BE2C (cell line): ENCODE results near the gene LIN37.

Experiments
- DNase-seq: peaks from one replicate; pipeline ENCODE4 v3.0.0-alpha.2; 2020
- H3K27me3 ChIP-seq: fragments of 250-450 bp; sonication (Bioruptor Pico); 2 replicates; pipeline ENCODE4 v1.5.1; 2020; ENCODE audit warnings: mild to moderate bottlenecking
- H3K36me3 ChIP-seq: fragments of 250-450 bp; sonication (Bioruptor Pico); 2 replicates; pipeline ENCODE4 v1.5.1; 2020; ENCODE audit warnings: mild to moderate bottlenecking
- H3K4me1 ChIP-seq: fragments of 250-450 bp; sonication (Bioruptor Pico); 2 replicates; pipeline ENCODE4 v1.5.1; 2020
- H3K4me3 ChIP-seq: 2 replicates; pipeline ENCODE4 v1.5.1; 2011; ENCODE audit warnings: low read depth, low read length
- H3K9me3 ChIP-seq: fragments of 250-450 bp; sonication (Bioruptor Pico); 2 replicates; pipeline ENCODE4 v1.5.1; 2020
- TF ChIP-seq, protein P1 (sequence below): IDR thresholded peaks from 2 replicates; pipeline ENCODE4 v1.5.1; 2012; ENCODE audit warnings: mild to moderate bottlenecking, low read depth, low read length

The LIN37 gene

GRCh38 chr19:35784503-35785338 is 36.3 kb downstream of the LIN37 start:
- Histone ChIP-seq H3K4me1 (no peaks in the 10 kb centered on the region), H3K36me3 (peaks cover 5% of the 10 kb centered on the region; the same call in 1 of the 2 replicates), H3K27me3 (no peaks in the 10 kb centered on the region), H3K9me3 (no peaks in the 10 kb centered on the region), H3K4me3 (no peak overlapping the region)
- TF ChIP-seq, protein P1, sequence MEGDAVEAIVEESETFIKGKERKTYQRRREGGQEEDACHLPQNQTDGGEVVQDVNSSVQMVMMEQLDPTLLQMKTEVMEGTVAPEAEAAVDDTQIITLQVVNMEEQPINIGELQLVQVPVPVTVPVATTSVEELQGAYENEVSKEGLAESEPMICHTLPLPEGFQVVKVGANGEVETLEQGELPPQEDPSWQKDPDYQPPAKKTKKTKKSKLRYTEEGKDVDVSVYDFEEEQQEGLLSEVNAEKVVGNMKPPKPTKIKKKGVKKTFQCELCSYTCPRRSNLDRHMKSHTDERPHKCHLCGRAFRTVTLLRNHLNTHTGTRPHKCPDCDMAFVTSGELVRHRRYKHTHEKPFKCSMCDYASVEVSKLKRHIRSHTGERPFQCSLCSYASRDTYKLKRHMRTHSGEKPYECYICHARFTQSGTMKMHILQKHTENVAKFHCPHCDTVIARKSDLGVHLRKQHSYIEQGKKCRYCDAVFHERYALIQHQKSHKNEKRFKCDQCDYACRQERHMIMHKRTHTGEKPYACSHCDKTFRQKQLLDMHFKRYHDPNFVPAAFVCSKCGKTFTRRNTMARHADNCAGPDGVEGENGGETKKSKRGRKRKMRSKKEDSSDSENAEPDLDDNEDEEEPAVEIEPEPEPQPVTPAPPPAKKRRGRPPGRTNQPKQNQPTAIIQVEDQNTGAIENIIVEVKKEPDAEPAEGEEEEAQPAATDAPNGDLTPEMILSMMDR = no peak
- DNase-seq = no peak

DNA sequence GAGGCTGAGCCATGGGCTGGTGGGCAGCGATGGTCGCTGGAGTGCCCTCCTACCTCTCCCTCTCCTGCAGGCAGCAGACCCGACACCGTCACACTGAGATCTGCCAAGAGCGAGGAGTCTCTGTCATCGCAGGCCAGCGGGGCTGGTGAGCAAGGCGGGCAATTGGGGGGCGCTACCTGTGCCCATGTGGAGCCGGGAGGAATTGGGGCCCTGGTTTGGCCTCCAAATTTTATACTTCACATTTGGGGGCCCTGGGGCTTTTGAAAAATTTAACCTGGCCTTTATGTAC is 36.9 kb downstream of the LIN37 start:
- TF ChIP-seq, protein P1 = no peak
- H3K4me3 ChIP-seq = no peak overlapping the region
- peaks cover 5% of the 10 kb centered on the region; the same call in 1 of the 2 replicates for H3K36me3 ChIP-seq
- DNase-seq = no peak
- no peaks in the 10 kb centered on the region for H3K4me1 ChIP-seq
- H3K9me3 ChIP-seq = no peaks in the 10 kb centered on the region
- no peaks in the 10 kb centered on the region for H3K27me3 ChIP-seq

DNA sequence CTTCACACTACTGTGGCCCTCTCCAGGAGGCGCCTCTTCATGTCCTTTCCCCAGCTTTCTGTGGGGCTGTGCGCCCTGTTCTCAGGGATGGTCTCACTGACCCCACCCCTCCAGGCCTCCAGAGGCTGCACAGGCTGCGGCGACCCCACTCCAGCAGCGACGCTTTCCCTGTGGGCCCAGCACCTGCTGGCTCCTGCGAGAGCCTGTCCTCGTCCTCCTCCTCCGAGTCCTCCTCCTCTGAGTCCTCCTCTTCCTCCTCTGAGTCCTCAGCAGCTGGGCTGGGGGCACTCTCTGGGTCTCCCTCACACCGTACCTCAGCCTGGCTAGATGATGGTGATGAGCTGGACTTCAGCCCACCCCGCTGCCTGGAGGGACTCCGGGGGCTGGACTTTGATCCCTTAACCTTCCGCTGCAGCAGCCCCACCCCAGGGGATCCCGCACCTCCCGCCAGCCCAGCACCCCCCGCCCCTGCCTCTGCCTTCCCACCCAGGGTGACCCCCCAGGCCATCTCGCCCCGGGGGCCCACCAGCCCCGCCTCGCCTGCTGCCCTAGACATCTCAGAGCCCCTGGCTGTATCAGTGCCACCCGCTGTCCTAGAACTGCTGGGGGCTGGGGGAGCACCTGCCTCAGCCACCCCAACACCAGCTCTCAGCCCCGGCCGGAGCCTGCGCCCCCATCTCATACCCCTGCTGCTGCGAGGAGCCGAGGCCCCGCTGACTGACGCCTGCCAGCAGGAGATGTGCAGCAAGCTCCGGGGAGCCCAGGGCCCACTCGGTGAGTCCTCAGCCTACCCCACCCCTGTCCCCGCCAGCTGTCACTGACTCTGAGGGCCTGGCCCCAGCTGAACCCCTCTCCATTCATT is 38.2 kb downstream of the LIN37 start:
- Histone ChIP-seq H3K9me3 (no peaks in the 10 kb centered on the region), H3K36me3 (peaks cover 5% of the 10 kb centered on the region; the same call in 1 of the 2 replicates), H3K4me1 (no peaks in the 10 kb centered on the region), H3K4me3 (no peak overlapping the region), H3K27me3 (no peaks in the 10 kb centered on the region)
- DNase-seq = no peak
- TF ChIP-seq, protein P1 = no peak

- Histone ChIP-seq H3K9me3 (no peaks in the 10 kb centered on the region), H3K4me3 (no peak overlapping the region), H3K4me1 (no peaks in the 10 kb centered on the region), H3K36me3 (peaks cover 2% of the 10 kb centered on the region; the same call in 1 of the 2 replicates), H3K27me3 (no peaks in the 10 kb centered on the region)
- DNase-seq = no peak
- TF ChIP-seq, protein P1 = no peak
These were observed 38.9 kb downstream of the LIN37 start for GRCh38 chr19:35787227-35787799.

GRCh38 chr19:35788205-35788960 is 40.0 kb downstream of the LIN37 start:
- no peak for DNase-seq
- H3K36me3 ChIP-seq = no peaks in the 10 kb centered on the region
- no peak overlapping the region for H3K4me3 ChIP-seq
- H3K4me1 ChIP-seq = no peaks in the 10 kb centered on the region
- TF ChIP-seq, protein P1 = no peak
- H3K9me3 ChIP-seq = no peaks in the 10 kb centered on the region
- no peaks in the 10 kb centered on the region for H3K27me3 ChIP-seq
